Fibroblast of lung (primary cell): ENCODE results near the gene ELK3. TPM values are rescaled to one million over a fixed set of nuclear protein-coding genes. Genes with fewer than 3 reads are reported as not detected.

Experiments used
- DNase-seq, 2 donors: peaks; one replicate each; pipeline versions ENCODE4 v3.0.0 to v3.0.0-alpha.2; 2010; ENCODE audit warnings: low read depth in 2 of 2
- H2AFZ ChIP-seq: 2 replicates; pipeline ENCODE4 v1.5.1; 2012; ENCODE audit warnings: low read length, control low read depth, inconsistent platforms
- H3K27ac ChIP-seq: 2 replicates; pipeline ENCODE4 v1.5.1; 2011; ENCODE audit warnings: low read length, control low read depth; ENCODE audit not compliant: insufficient read depth
- H3K27me3 ChIP-seq: 2 replicates; pipeline ENCODE4 v1.5.1; 2011; ENCODE audit warnings: mild to moderate bottlenecking, low read length; ENCODE audit not compliant: control insufficient read depth, insufficient read depth
- H3K36me3 ChIP-seq: 2 replicates; pipeline ENCODE4 v1.5.1; 2011; ENCODE audit warnings: low read length; ENCODE audit not compliant: control insufficient read depth, insufficient read depth
- H3K4me1 ChIP-seq: 2 replicates; pipeline ENCODE4 v1.5.1; 2011; ENCODE audit warnings: low read length; ENCODE audit not compliant: control insufficient read depth, insufficient read depth; ENCODE audit errors: extremely low read depth
- H3K4me2 ChIP-seq: 2 replicates; pipeline ENCODE4 v1.5.1; 2011; ENCODE audit warnings: low read length, control low read depth; ENCODE audit not compliant: insufficient read depth; ENCODE audit errors: extremely low read depth
- H3K4me3 ChIP-seq, 4 experiments: fragments of 200-600 bp in 1 of 4; sonication (generic) in 1 of 4; replicated peaks in 1 of 4; 2 replicates each; pipeline ENCODE4 v1.5.1; 2011 to 2016; ENCODE audit warnings: low read length in 4 of 4, low read depth in 3 of 4, mild to moderate bottlenecking in 3 of 4, control low read depth in 2 of 4, inconsistent platforms in 1 of 4, mixed read lengths in 1 of 4; ENCODE audit not compliant: insufficient read depth in 1 of 4; ENCODE audit errors: control extremely low read depth in 1 of 4
- H3K79me2 ChIP-seq: 2 replicates; pipeline ENCODE4 v1.5.1; 2012; ENCODE audit warnings: mild to moderate bottlenecking, low read length, inconsistent platforms; ENCODE audit not compliant: control insufficient read depth, insufficient read depth
- H3K9ac ChIP-seq: 2 replicates; pipeline ENCODE4 v1.5.1; 2011; ENCODE audit warnings: mild to moderate bottlenecking, low read length, control low read depth; ENCODE audit not compliant: insufficient read depth
- H3K9me3 ChIP-seq: 2 replicates; pipeline ENCODE4 v1.5.1; 2012; ENCODE audit warnings: low read depth, low read length; ENCODE audit not compliant: control insufficient read depth, insufficient read depth
- H4K20me1 ChIP-seq: 2 replicates; pipeline ENCODE4 v1.5.1; 2011; ENCODE audit warnings: low read length; ENCODE audit not compliant: control insufficient read depth, insufficient read depth; ENCODE audit errors: extremely low read depth
- EZH2 ChIP-seq: IDR thresholded peaks from 2 replicates; pipeline ENCODE4 v1.5.1; 2012; ENCODE audit warnings: low read length, control low read depth, mild to moderate bottlenecking; ENCODE audit errors: missing control alignments
- polyA plus RNA-seq, 2 donors: library from polyadenylated mRNA; depleted of rRNA in 1 of 2; stranded (reverse) in 1 of 2; unstranded in 1 of 2; fragments of >200 nt; gene quantifications; 2 replicates each; pipeline ENCODE4 v1.2.1, GENCODE V29; 2011 to 2012; ENCODE audit warnings: missing spikeins in 1 of 2
- total RNA-seq: library from RNA; depleted of rRNA; stranded (reverse); fragments of >200 nt; gene quantifications from 2 replicates; pipeline ENCODE4 v1.2.1, GENCODE V29; 2014
- TF ChIP-seq, protein P1 (sequence below), 2 donors: IDR thresholded peaks in 1 of 2; conservative IDR thresholded peaks in 1 of 2; 1 replicate in 1 of 2; 2 replicates in 1 of 2; pipeline ENCODE4 v1.5.1; 2011 to 2012; ENCODE audit warnings: low read length in 2 of 2, control low read depth in 1 of 2, inconsistent platforms in 1 of 2, low read depth in 1 of 2, mild to moderate bottlenecking in 1 of 2

ELK3 gene
- total and polyA plus RNA-seq, 2 donors (not counting 1 experiment from before 2014, with no cell fraction given): 14.7 to 27.9 TPM

DNA sequence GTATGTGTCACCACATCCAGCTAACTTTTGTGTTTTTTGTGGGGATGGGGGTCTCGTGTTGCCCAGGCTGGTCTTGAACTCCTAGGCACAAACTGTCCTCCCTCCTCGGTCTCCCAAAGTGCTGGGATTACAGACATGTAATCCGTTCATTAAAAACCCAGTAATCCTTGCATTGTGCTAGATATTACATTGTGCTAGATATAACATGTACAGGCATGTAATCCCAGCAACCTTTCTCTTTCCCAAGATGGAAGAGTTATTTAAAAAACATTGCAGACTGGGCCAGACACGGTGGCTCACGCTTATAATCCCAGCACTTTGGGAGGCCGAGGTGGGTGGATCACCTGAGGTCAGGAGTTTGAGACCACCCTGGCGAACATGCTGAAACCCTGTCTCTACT is 19.7 kb downstream of the ELK3 start:
- no peak overlapping the region for H3K9ac ChIP-seq
- H2AFZ ChIP-seq: no peak overlapping the region
- no peak for TF ChIP-seq EZH2
- TF ChIP-seq, protein P1, sequence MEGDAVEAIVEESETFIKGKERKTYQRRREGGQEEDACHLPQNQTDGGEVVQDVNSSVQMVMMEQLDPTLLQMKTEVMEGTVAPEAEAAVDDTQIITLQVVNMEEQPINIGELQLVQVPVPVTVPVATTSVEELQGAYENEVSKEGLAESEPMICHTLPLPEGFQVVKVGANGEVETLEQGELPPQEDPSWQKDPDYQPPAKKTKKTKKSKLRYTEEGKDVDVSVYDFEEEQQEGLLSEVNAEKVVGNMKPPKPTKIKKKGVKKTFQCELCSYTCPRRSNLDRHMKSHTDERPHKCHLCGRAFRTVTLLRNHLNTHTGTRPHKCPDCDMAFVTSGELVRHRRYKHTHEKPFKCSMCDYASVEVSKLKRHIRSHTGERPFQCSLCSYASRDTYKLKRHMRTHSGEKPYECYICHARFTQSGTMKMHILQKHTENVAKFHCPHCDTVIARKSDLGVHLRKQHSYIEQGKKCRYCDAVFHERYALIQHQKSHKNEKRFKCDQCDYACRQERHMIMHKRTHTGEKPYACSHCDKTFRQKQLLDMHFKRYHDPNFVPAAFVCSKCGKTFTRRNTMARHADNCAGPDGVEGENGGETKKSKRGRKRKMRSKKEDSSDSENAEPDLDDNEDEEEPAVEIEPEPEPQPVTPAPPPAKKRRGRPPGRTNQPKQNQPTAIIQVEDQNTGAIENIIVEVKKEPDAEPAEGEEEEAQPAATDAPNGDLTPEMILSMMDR (conservative IDR thresholded peaks at IDR 0.05 in 1 of 2, IDR thresholded peaks at IDR 0.05 in 1 of 2; ENCODE audit: low read depth in 1 of 2, low read length in 2 of 2): no peak
- H4K20me1 ChIP-seq: no peaks in the 10 kb centered on the region
- H3K36me3 ChIP-seq: peaks cover 2% of the 10 kb centered on the region
- H3K4me3 ChIP-seq: no peak overlapping the region
- no peaks in the 10 kb centered on the region for H3K9me3 ChIP-seq
- H3K27ac ChIP-seq: no peak overlapping the region
- H3K27me3 ChIP-seq: no peaks in the 10 kb centered on the region
- no peak overlapping the region for H3K4me2 ChIP-seq
- H3K4me1 ChIP-seq: peaks cover 2% of the 10 kb centered on the region
- no peak for DNase-seq
- peaks cover 76% of the 10 kb centered on the region for H3K79me2 ChIP-seq

DNA sequence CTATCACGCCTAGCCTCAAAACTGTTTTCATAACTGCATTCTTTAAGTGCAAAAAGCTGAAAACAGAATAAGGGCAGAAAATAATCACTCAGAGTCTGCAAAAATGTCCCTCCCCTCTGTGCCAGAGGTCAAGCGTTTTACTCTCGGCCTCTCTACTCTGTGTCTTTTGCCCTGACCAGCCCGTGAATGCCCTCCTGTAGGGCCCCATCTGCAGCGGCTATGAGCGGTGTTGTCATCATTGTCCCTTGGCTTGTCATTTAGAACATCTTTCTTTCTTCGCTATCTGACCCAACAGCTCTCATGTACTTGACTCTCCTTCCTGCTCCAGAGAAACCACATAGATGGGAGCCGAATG is 21.7 kb downstream of the ELK3 start:
- TF ChIP-seq, protein P1 (conservative IDR thresholded peaks at IDR 0.05 in 1 of 2, IDR thresholded peaks at IDR 0.05 in 1 of 2; ENCODE audit: low read depth in 1 of 2, low read length in 2 of 2): no peak
- no peak for TF ChIP-seq EZH2
- Histone ChIP-seq H3K4me3 (no peak overlapping the region), H2AFZ (no peak overlapping the region), H4K20me1 (no peaks in the 10 kb centered on the region), H3K9ac (no peak overlapping the region), H3K36me3 (peaks cover 2% of the 10 kb centered on the region), H3K27ac (no peak overlapping the region), H3K4me1 (peaks cover 4% of the 10 kb centered on the region), H3K9me3 (no peaks in the 10 kb centered on the region), H3K4me2 (no peak overlapping the region), H3K27me3 (no peaks in the 10 kb centered on the region), H3K79me2 (peaks cover 66% of the 10 kb centered on the region)
- DNase-seq: no peak

DNA sequence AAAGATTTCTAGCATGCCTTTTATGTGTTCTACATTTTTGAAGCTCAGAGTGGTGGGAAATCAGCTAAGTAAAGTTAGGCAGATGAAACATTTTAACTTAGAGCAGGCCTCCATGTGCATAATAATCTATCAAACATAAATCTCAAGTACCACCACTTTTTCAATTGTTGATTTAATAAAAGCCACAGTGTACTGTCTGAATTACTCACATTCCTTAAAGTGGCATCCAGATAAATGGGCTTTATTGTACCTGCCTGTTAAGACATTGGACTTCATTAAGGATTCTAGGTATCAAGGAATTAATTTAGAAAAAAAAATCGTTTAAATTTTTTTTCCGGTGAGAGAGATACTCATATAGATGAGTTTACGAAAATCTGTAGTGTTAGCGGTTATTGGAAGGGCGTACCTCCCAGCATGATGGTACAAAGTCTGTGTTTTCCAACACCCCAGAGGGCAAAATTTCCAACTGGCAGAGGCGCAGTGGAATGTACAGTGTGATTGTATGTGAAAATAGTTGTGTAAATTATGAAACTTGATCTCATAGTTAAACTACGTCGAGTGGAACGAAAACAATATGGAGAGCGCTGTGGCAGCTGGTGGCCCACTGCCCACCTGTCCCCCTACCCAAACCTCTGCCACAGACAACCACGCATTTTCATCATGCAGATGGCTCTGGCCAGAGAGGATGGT is 25.0 kb downstream of the ELK3 start:
- no peak for TF ChIP-seq EZH2
- TF ChIP-seq, protein P1 (conservative IDR thresholded peaks at IDR 0.05 in 1 of 2, IDR thresholded peaks at IDR 0.05 in 1 of 2; ENCODE audit: low read depth in 1 of 2, low read length in 2 of 2): no peak
- no peak overlapping the region for H2AFZ ChIP-seq
- H3K9ac ChIP-seq: peak overlapping the region; percentile 27
- no peaks in the 10 kb centered on the region for H3K9me3 ChIP-seq
- DNase-seq: no peak
- H4K20me1 ChIP-seq: no peaks in the 10 kb centered on the region
- peak overlapping the region; percentile 47 for H3K4me2 ChIP-seq
- H3K27ac ChIP-seq: peak overlapping the region; percentile 91
- H3K36me3 ChIP-seq: peaks cover 2% of the 10 kb centered on the region
- H3K79me2 ChIP-seq: peaks cover 58% of the 10 kb centered on the region
- H3K4me3 ChIP-seq: no peak overlapping the region
- H3K4me1 ChIP-seq: peaks cover 6% of the 10 kb centered on the region
- no peaks in the 10 kb centered on the region for H3K27me3 ChIP-seq
